ENCODE results near the gene DUOX1. TPM values are rescaled to one million over a fixed set of nuclear protein-coding genes. Genes with fewer than 3 reads are reported as not detected.
A peak's percentile ranks its signal among the peaks of the same experiment; 100 is the strongest.

DUOX1 gene
- total RNA-seq, 1 donor from 2014 or later = 0.07 TPM

DNA sequence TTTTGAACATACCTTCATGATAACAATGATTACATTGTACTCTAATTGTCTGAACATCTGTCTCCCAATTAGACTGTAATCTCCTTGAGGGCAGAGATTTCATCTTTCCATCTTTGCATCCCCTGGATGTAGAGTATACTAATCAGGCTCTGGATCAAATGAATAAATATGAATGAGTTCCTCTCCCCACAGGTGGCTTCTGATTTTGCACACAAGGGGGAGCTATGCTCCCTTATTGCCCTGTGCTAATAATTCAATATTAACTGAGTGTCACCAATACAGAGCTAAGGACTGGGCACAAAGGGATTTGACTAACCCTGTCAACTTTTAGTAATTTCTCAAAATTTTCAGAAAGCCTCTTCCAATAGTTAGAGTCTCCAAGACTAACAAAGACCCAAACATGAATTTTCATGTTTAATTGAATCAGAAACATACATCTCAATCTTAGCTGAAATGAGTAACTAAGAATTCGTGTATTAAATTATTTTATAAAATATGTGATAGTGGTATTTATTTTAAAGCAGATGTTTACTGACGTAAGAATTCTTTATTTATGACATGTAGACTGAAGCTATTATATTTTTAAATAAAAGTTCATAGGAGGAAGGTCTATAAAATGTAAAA is 3.1 kb upstream of the DUOX1 start:
- no peak for DNase-seq (ENCODE audit: low read depth)
- H3K9me3 Mint-ChIP-seq (ENCODE audit: unreplicated experiment) = no peaks in the 10 kb centered on the region
- no peak overlapping the region for H3K4me2 ChIP-seq (ENCODE audit: low read length)
- H3K4me3 ChIP-seq (ENCODE audit: insufficient read depth, low read depth, low read length) = no peak overlapping the region
- peaks cover 12% of the 10 kb centered on the region for H3K4me1 Mint-ChIP-seq (ENCODE audit: low read depth, unreplicated experiment)
- peaks cover 57% of the 10 kb centered on the region for H3K27me3 Mint-ChIP-seq (ENCODE audit: low read depth, unreplicated experiment)
- no peak overlapping the region for H2AFZ ChIP-seq (ENCODE audit: low read depth, low read length)
- H3K27ac ChIP-seq (ENCODE audit: low read depth, low read length) = no peak overlapping the region
- TF ChIP-seq EZH2 (IDR thresholded peaks at IDR 0.05; ENCODE audit: insufficient read depth, low read length) = no peak
- peak; percentile 66 for TF ChIP-seq CTCF (IDR thresholded peaks at IDR 0.05; ENCODE audit: insufficient read depth, low read depth, low read length)
- FAIRE-seq = no peak
- no peaks in the 10 kb centered on the region for H3K9me3 ChIP-seq (ENCODE audit: insufficient read depth, low read depth, low read length)
- no peaks in the 10 kb centered on the region for H3K79me2 ChIP-seq (ENCODE audit: insufficient read depth, low read length)
- no peaks in the 10 kb centered on the region for H3K36me3 ChIP-seq (ENCODE audit: insufficient read depth, low read length)
- H3K4me1 ChIP-seq (ENCODE audit: insufficient read depth, low read length) = peaks cover 9% of the 10 kb centered on the region
- H3K36me3 Mint-ChIP-seq (ENCODE audit: low read depth, unreplicated experiment) = no peaks in the 10 kb centered on the region
- no peaks in the 10 kb centered on the region for H4K20me1 ChIP-seq (ENCODE audit: insufficient read depth, low read length)
- no peak overlapping the region for H3K9ac ChIP-seq (ENCODE audit: low read length)
- no peak overlapping the region for H3K27ac Mint-ChIP-seq (ENCODE audit: unreplicated experiment)
- peaks cover 53% of the 10 kb centered on the region for H3K27me3 ChIP-seq (ENCODE audit: insufficient read depth, low read length)
- H3K4me3 Mint-ChIP-seq (ENCODE audit: unreplicated experiment) = no peak overlapping the region

DNA sequence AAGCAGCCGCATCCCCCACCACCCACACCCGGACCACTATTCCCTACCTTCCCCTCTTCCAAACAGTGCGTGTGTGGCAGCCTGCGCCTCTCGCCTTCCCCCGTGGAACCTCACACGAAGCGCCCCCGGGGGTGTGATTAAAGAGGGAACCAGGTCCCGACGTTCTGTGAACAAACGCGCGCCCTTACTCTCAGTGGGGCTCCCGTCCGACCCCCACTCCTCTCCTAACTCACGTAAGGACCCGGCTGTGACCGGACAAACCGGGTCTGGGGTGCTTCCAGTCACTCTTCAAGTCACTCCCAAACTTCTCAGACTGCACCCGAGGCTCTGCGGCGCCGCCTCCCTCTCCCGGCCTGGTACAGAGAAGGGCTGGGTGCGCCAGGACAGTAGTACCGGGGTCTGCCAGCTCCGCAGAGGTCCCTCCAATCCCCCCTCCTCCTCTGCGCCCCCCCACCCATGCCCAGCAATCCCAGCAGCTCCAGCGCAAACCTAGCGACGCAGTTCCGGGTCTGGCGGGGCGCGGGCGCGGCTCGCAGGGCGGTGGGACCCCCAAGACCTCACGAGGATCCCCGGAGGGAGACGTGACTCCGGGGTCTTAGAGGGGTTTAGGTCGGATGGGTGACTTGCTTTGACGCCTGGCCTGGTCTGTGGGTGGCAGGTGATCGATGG is 689 bp upstream of the DUOX1 start:
- peaks cover 81% of the 10 kb centered on the region for H3K27me3 Mint-ChIP-seq (ENCODE audit: low read depth, unreplicated experiment)
- no peaks in the 10 kb centered on the region for H4K20me1 ChIP-seq (ENCODE audit: insufficient read depth, low read length)
- H3K4me3 ChIP-seq (ENCODE audit: insufficient read depth, low read depth, low read length) = no peak overlapping the region
- no peak for DNase-seq (ENCODE audit: low read depth)
- H3K36me3 ChIP-seq (ENCODE audit: insufficient read depth, low read length) = no peaks in the 10 kb centered on the region
- no peaks in the 10 kb centered on the region for H3K9me3 ChIP-seq (ENCODE audit: insufficient read depth, low read depth, low read length)
- no peaks in the 10 kb centered on the region for H3K4me1 Mint-ChIP-seq (ENCODE audit: low read depth, unreplicated experiment)
- H3K9me3 Mint-ChIP-seq (ENCODE audit: unreplicated experiment) = no peaks in the 10 kb centered on the region
- H3K27ac Mint-ChIP-seq (ENCODE audit: unreplicated experiment) = no peak overlapping the region
- no peak for FAIRE-seq
- H3K4me3 Mint-ChIP-seq (ENCODE audit: unreplicated experiment) = peak overlapping the region; percentile 27
- H3K4me2 ChIP-seq (ENCODE audit: low read length) = peak overlapping the region; percentile 53
- no peak overlapping the region for H3K9ac ChIP-seq (ENCODE audit: low read length)
- peak; percentile 84 for TF ChIP-seq EZH2 (IDR thresholded peaks at IDR 0.05; ENCODE audit: insufficient read depth, low read length)
- no peak for TF ChIP-seq CTCF (IDR thresholded peaks at IDR 0.05; ENCODE audit: insufficient read depth, low read depth, low read length)
- no peaks in the 10 kb centered on the region for H3K4me1 ChIP-seq (ENCODE audit: insufficient read depth, low read length)
- no peaks in the 10 kb centered on the region for H3K79me2 ChIP-seq (ENCODE audit: insufficient read depth, low read length)
- peaks cover 69% of the 10 kb centered on the region for H3K27me3 ChIP-seq (ENCODE audit: insufficient read depth, low read length)
- no peak overlapping the region for H3K27ac ChIP-seq (ENCODE audit: low read depth, low read length)
- H2AFZ ChIP-seq (ENCODE audit: low read depth, low read length) = no peak overlapping the region
- H3K36me3 Mint-ChIP-seq (ENCODE audit: low read depth, unreplicated experiment) = no peaks in the 10 kb centered on the region

All from astrocyte (in vitro differentiated cells and primary cell).